Psoas muscle (tissue), 8 donors: ENCODE results near the gene MAP3K2. TPM values are rescaled to one million over a fixed set of nuclear protein-coding genes. Genes with fewer than 3 reads are reported as not detected.

ENCODE experiments used
- ATAC-seq, 4 donors: fragments of 200-7000 bp; cut with Tn5 transposase; one replicate each; pipeline ENCODE4 v1.9.1; 2020; ENCODE audit warnings: moderate library complexity in 3 of 4, mild to moderate bottlenecking in 2 of 4
- DNase-seq, 2 donors: peaks; one replicate each; pipeline ENCODE4 v3.0.0-alpha.2; 2020
- H3K27ac ChIP-seq: fragments of 200-600 bp; one replicate; pipeline ENCODE4 v1.8.0; 2022
- H3K27me3 ChIP-seq, 3 donors: fragments of 200-600 bp in 1 of 3; one replicate each; pipeline versions ENCODE4 v1.6.1 to v1.8.0; 2013 to 2022; ENCODE audit warnings: low read length in 2 of 3, mild to moderate bottlenecking in 2 of 3, moderate library complexity in 1 of 3; ENCODE audit not compliant: insufficient read depth in 3 of 3
- H3K36me3 ChIP-seq, 2 donors: fragments of 200-600 bp in 1 of 2; one replicate each; pipeline versions ENCODE4 v1.6.1 to v1.8.0; 2013 to 2022; ENCODE audit warnings: low read depth in 1 of 2, mild to moderate bottlenecking in 1 of 2, moderate library complexity in 1 of 2; ENCODE audit not compliant: insufficient read depth in 1 of 2
- H3K4me1 ChIP-seq: fragments of 200-600 bp; one replicate; pipeline ENCODE4 v1.8.0; 2022
- H3K4me3 ChIP-seq: fragments of 200-600 bp; one replicate; pipeline ENCODE4 v1.8.0; 2022; ENCODE audit warnings: mild to moderate bottlenecking
- H3K9me3 ChIP-seq: fragments of 200-600 bp; one replicate; pipeline ENCODE4 v1.8.0; 2022
- CTCF ChIP-seq: fragments of 200-600 bp; IDR thresholded peaks from one replicate; pipeline ENCODE4 v1.8.0; 2022; ENCODE audit warnings: antibody characterized with exemption
- WGBS, 3 donors: extraction: QIAGEN DNeasy Blood & Tissue Kit; methylation state at CpG; one replicate each; pipeline versions ENCODE4 v1.1.6 to v1.1.7; 2013; 5-methylcytosine and 5-hydroxymethylcytosine counted together
- intact Hi-C, 2 donors: fragments of 100-400 bp; cut with DNase I; formaldehyde crosslinking; loops; one replicate each; pipeline versions ENCODE4 v1.11.0 to v1.14.2; 2022
- polyA plus RNA-seq, 3 donors: library from polyadenylated mRNA; stranded (reverse); fragments of 200-250 nt; gene quantifications; one replicate each; pipeline ENCODE4 v1.2.3, GENCODE V29; 2013
- total RNA-seq, 4 donors: library from RNA; stranded (reverse); fragmentation: NEBNext Ultra II Directional in 2 of 4; extraction: Animal tissue kit (Norgen Biotek cat#: 25700) in 2 of 4; gene quantifications; one replicate each; pipeline versions ENCODE4 v1.2.1 to v1.2.4, GENCODE V29; 2021 to 2023
- donor health status: healthy with polysubstance abuse.
- donor health status: DM: no; HTN: no; CAD: no; lungs with moderate emphysema.
- donor health status: Bipolar disorder and iron deficiency.
- donor health status: healthy.
- donor health status: DM: yes; HTN: yes; CAD: no.
- donor health status: DM: no; HTN: no; CAD: no.
- donor health status: DM: no; HTN: no; CAD: no.
- donor health status: DM: yes; HTN: yes; CAD: no.

Gene MAP3K2
- total and polyA plus RNA-seq, 7 donors = 4.2 to 37.1 (median 25.9) TPM

GRCh38 chr2:127314193-127314988 is 73.4 kb downstream of the MAP3K2 start:
- H3K4me3 ChIP-seq = no peak overlapping the region
- DNase-seq (no peak), ATAC-seq (no peak)
- intact Hi-C loops = no loop called here
- no peaks in the 10 kb centered on the region for H3K9me3 ChIP-seq
- 86 to 93% (median 87%) methylated on average over 7 of the region's 7 CpGs for WGBS, 3 donors
- H3K36me3 ChIP-seq = peaks cover 4 to 100% of the 10 kb centered on the region in 2 donors
- H3K27me3 ChIP-seq = no peaks in the 10 kb centered on the region
- H3K27ac ChIP-seq = no peak overlapping the region
- H3K4me1 ChIP-seq = no peaks in the 10 kb centered on the region
- TF ChIP-seq CTCF = no peak

DNA sequence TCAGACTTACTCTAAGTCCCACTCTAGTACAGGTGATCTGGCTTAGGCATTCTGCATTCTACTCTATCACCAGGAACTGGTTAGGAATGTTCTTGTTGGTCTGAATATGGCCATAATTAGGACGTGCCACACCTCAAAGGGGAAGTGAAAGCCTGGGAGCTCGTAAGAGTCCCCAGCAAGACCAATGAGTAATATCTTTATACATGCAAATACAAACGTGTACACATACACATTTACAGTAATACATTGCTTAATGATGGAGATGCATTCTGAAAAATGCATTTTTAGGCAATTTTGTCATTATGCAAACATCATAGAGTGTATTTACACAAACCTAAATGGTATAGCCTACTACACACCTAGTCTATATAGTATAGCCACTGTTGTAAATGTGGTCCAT is 74.4 kb downstream of the MAP3K2 start:
- Histone ChIP-seq H3K36me3 (peaks cover 4 to 100% of the 10 kb centered on the region in 2 donors), H3K27ac (no peak overlapping the region), H3K27me3 (no peaks in the 10 kb centered on the region), H3K4me3 (no peak overlapping the region), H3K9me3 (no peaks in the 10 kb centered on the region), H3K4me1 (no peaks in the 10 kb centered on the region)
- DNase-seq (no peak), ATAC-seq (peak in 1 of 4 donors; percentile 22)
- intact Hi-C loops = no loop called here
- WGBS, 3 donors = 80 to 87% (median 85%) methylated on average over 3 of the region's 3 CpGs
- no peak for TF ChIP-seq CTCF

DNA sequence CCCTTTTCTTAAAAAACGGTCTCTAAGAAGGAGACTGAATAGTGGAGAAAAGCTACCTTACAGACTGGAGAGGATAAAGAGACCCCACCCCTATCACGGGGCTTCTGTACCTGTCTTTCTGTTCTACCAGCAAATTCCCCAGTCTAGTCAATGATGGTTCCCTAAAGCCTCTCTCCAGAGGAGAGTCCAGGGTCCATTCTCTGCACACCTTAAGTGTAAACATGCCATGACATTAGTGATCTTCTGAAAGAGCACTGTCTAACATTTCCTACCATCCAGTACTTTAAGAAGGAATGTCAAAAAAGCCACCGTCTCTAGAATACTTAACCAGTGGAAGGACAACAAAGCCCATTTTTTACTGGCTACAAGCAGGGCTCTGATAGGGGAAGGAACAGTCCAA is 76.8 kb downstream of the MAP3K2 start:
- Histone ChIP-seq H3K4me1 (no peaks in the 10 kb centered on the region), H3K36me3 (peaks cover 4 to 100% of the 10 kb centered on the region in 2 donors), H3K4me3 (no peak overlapping the region), H3K27ac (no peak overlapping the region), H3K9me3 (no peaks in the 10 kb centered on the region), H3K27me3 (no peaks in the 10 kb centered on the region)
- ATAC-seq (no peak), DNase-seq (no peak)
- TF ChIP-seq CTCF = no peak
- intact Hi-C loops = no loop called here
- WGBS, 3 donors = 91 to 93% (median 93%) methylated on average over 3 of the region's 3 CpGs

GRCh38 chr2:127309468-127309867 is 78.3 kb downstream of the MAP3K2 start:
- WGBS, 3 donors = 86 to 92% (median 89%) methylated on average over 4 of the region's 4 CpGs
- H3K4me1 ChIP-seq = no peaks in the 10 kb centered on the region
- TF ChIP-seq CTCF = no peak
- H3K9me3 ChIP-seq = no peaks in the 10 kb centered on the region
- intact Hi-C loops = no loop called here
- H3K27ac ChIP-seq = no peak overlapping the region
- H3K36me3 ChIP-seq = peaks cover 8 to 100% of the 10 kb centered on the region in 2 donors
- H3K27me3 ChIP-seq = no peaks in the 10 kb centered on the region
- ATAC-seq (no peak), DNase-seq (no peak)
- H3K4me3 ChIP-seq = no peak overlapping the region
